B cell (primary cell): ENCODE results near the gene CHST14. TPM values are rescaled to one million over a fixed set of nuclear protein-coding genes. Genes with fewer than 3 reads are reported as not detected.

Experiments used
- ATAC-seq: fragments of 200-7000 bp; cut with Tn5 transposase; one replicate; pipeline ENCODE4 v1.10.0; 2021; ENCODE audit warnings: low read depth, mild to moderate bottlenecking, moderate number of reproducible peaks, moderate library complexity
- CTCF ChIA-PET: fragments of 350-600 bp; sonication (Branson Sonifier 250); formaldehyde crosslinking; loops from one replicate; lab custom pipeline; 2021; ENCODE audit warnings: antibody characterized with exemption, inconsistent platforms; lab: Charles Lee
- POLR2A ChIA-PET: fragments of 350-600 bp; sonication (Branson Sonifier 250); formaldehyde crosslinking; loops from one replicate; lab custom pipeline; 2021; ENCODE audit warnings: antibody characterized with exemption; lab: Charles Lee
- DNase-seq: peaks from one replicate; pipeline ENCODE4 v3.0.0; 2013
- H2AFZ ChIP-seq: 2 replicates; pipeline ENCODE4 v1.6.1; 2012; ENCODE audit warnings: mild to moderate bottlenecking, low read depth, low read length; ENCODE audit not compliant: insufficient read depth, poor library complexity, severe bottlenecking
- H3K27ac ChIP-seq, 2 donors: 1 replicate in 1 of 2; 2 replicates in 1 of 2; pipeline ENCODE4 v1.5.1; 2012 to 2013; ENCODE audit warnings: low read length in 2 of 2, mild to moderate bottlenecking in 2 of 2, moderate library complexity in 1 of 2
- H3K27me3 ChIP-seq, 4 experiments: fragments of 200-600 bp in 1 of 4; sonication (generic) in 1 of 4; replicated peaks in 1 of 4; 1 replicate in 2 of 4; 2 replicates in 2 of 4; pipeline versions ENCODE4 v1.6.1 to v1.7.0; 2013 to 2016; ENCODE audit warnings: low read length in 3 of 4, mild to moderate bottlenecking in 2 of 4, mixed read lengths in 1 of 4, moderate library complexity in 1 of 4; ENCODE audit not compliant: insufficient read depth in 4 of 4, control insufficient read depth in 3 of 4; ENCODE audit errors: control extremely low read depth in 1 of 4
- H3K36me3 ChIP-seq, 2 experiments: replicated peaks in 1 of 2; 1 replicate in 1 of 2; 2 replicates in 1 of 2; pipeline versions ENCODE4 v1.6.1 to v1.7.1; 2013; ENCODE audit warnings: low read length in 1 of 2; ENCODE audit not compliant: insufficient read depth in 2 of 2, control insufficient read depth in 1 of 2; ENCODE audit errors: control extremely low read depth in 1 of 2, extremely low read depth in 1 of 2
- H3K4me1 ChIP-seq, 2 donors: fragments of 200-600 bp in 1 of 2; sonication (generic) in 1 of 2; 1 replicate in 1 of 2; 2 replicates in 1 of 2; pipeline versions ENCODE4 v1.5.1 to v1.6.1; 2013 to 2017; ENCODE audit warnings: low read length in 2 of 2; ENCODE audit not compliant: control insufficient read depth in 2 of 2, insufficient read depth in 2 of 2
- H3K4me2 ChIP-seq: replicated peaks from 2 replicates; pipeline ENCODE3; 2012; ENCODE audit warnings: mild to moderate bottlenecking, low read depth, low read length; ENCODE audit not compliant: poor library complexity, severe bottlenecking
- H3K4me3 ChIP-seq, 5 experiments: fragments of 200-600 bp in 1 of 5; sonication (generic) in 1 of 5; 1 replicate in 3 of 5; 2 replicates in 2 of 5; pipeline versions ENCODE4 v1.5.1 to v1.7.0; 2011 to 2016; ENCODE audit warnings: low read length in 4 of 5, mild to moderate bottlenecking in 4 of 5, low read depth in 2 of 5, control low read depth in 1 of 5, moderate library complexity in 1 of 5; ENCODE audit not compliant: insufficient read depth in 1 of 5; ENCODE audit errors: control extremely low read depth in 1 of 5, extremely low read depth in 1 of 5
- H3K79me2 ChIP-seq: fragments of 200-600 bp; sonication (generic); one replicate; pipeline ENCODE4 v1.6.0; 2016; ENCODE audit warnings: low read length; ENCODE audit not compliant: control insufficient read depth, insufficient read depth
- H3K9ac ChIP-seq: fragments of 200-600 bp; sonication (generic); 2 replicates; pipeline ENCODE4 v1.6.1; 2017; ENCODE audit warnings: mild to moderate bottlenecking, low read length, moderate library complexity
- H3K9me3 ChIP-seq, 3 donors: one replicate each; pipeline versions ENCODE4 v1.6.1 to v1.7.1; 2013; ENCODE audit warnings: low read length in 2 of 3; ENCODE audit not compliant: control insufficient read depth in 2 of 3, insufficient read depth in 1 of 3; ENCODE audit errors: control extremely low read depth in 1 of 3
- H4K20me1 ChIP-seq: 2 replicates; pipeline ENCODE4 v1.6.0; 2012; ENCODE audit warnings: mild to moderate bottlenecking, low read length; ENCODE audit not compliant: insufficient read depth, control insufficient read depth, poor library complexity, severe bottlenecking
- H3K27ac Mint-ChIP-seq: one replicate; pipeline ENCODE4 v1.8.0; 2021; ENCODE audit warnings: mixed read lengths
- H3K27me3 Mint-ChIP-seq: one replicate; pipeline ENCODE4 v1.8.0; 2021; ENCODE audit warnings: mixed read lengths
- H3K4me1 Mint-ChIP-seq: one replicate; pipeline ENCODE4 v1.8.0; 2021; ENCODE audit warnings: mixed read lengths
- H3K4me3 Mint-ChIP-seq: one replicate; pipeline ENCODE4 v1.8.0; 2021; ENCODE audit warnings: mixed read lengths
- H3K9me3 Mint-ChIP-seq: one replicate; pipeline ENCODE4 v1.8.0; 2022; ENCODE audit warnings: mixed read lengths; ENCODE audit not compliant: insufficient read depth
- EZH2 ChIP-seq: IDR thresholded peaks from 2 replicates; pipeline ENCODE4 v1.6.1; 2012; ENCODE audit warnings: borderline replicate concordance, low read depth, mild to moderate bottlenecking, moderate library complexity, low read length; ENCODE audit not compliant: insufficient read depth, poor library complexity, severe bottlenecking
- WGBS: methylation state at CpG from one replicate; pipeline ENCODE4 v1.1.5; 2013; ENCODE audit warnings: missing lambda C conversion rate; ENCODE audit not compliant: insufficient coverage; 5-methylcytosine and 5-hydroxymethylcytosine counted together
- intact Hi-C: fragments of 100-400 bp; cut with micrococcal nuclease; formaldehyde crosslinking; loops from one replicate; pipeline ENCODE4 v1.10.0; 2022
- polyA plus RNA-seq: library from polyadenylated mRNA; depleted of rRNA; stranded (reverse); fragments of >200 nt; gene quantifications from 2 replicates; pipeline ENCODE4 v1.2.3, GENCODE V29; 2012
- total RNA-seq, 2 donors: library from RNA; stranded (reverse); fragments of 120-200 nt in 1 of 2; gene quantifications; 1 replicate in 1 of 2; 2 replicates in 1 of 2; pipeline versions ENCODE4 v1.2.3 to v1.2.4, GENCODE V29; 2013 to 2022
- TF ChIP-seq, protein P1 (sequence below): fragments of 200-600 bp; IDR thresholded peaks from one replicate; pipeline ENCODE4 v1.8.0; 2022; ENCODE audit warnings: antibody characterized with exemption, mild to moderate bottlenecking

The CHST14 gene
- total and polyA plus RNA-seq, 2 donors (not counting 1 experiment from before 2014, with no cell fraction given) = 5.7 to 16.7 TPM

DNA sequence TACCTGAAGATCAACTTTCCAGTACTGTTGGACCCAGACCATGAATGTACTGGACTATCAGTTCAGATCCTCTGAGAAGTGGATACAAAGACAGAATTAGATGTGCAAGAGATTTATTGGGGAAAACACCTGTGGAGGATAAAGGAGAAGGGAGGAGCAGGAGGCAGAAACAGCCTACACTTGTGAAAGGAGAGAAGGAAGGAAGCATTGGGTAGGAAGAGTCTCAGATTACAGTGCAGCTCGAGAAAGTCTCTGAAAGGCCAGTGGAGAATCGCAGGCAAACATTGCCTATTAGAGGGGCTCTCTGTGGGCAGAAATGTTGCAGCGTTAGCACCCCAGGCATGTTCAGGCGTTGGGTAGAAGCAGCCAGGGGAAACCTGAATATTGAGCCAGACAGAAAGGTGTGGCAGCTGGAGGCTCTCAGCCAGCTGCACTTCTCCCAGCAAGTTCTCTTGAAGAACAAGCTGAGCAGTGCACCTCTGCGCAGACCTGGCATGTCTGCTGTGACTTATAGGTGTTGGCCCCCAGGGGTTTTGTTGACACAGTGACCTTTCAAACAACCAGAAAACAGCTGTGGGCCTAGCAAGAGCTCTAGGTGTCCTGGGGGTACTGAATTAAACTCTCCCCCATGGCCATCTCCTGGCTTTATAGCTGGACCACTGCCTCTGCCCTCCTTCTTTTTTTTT lies 7.0 kb downstream of the CHST14 start:
- WGBS = 87% methylated on average over 5 of the region's 5 CpGs
- Histone ChIP-seq H3K4me2 (no peak overlapping the region), H3K27ac (no peak overlapping the region), H3K27me3 (peaks cover 0 to 4% (median 2%) of the 10 kb centered on the region in 4 experiments), H4K20me1 (no peaks in the 10 kb centered on the region), H3K4me1 (no peaks in the 10 kb centered on the region), H3K9ac (no peak overlapping the region), H2AFZ (no peak overlapping the region), H3K9me3 (no peaks in the 10 kb centered on the region), H3K4me3 (no peak overlapping the region), H3K79me2 (no peaks in the 10 kb centered on the region), H3K36me3 (no peaks in the 10 kb centered on the region)
- no peak for ATAC-seq
- Mint-ChIP-seq H3K4me1 (peaks cover 2% of the 10 kb centered on the region), H3K4me3 (no peak overlapping the region), H3K27me3 (peaks cover 22% of the 10 kb centered on the region), H3K27ac (no peak overlapping the region), H3K9me3 (no peaks in the 10 kb centered on the region)
- no peak for TF ChIP-seq EZH2
- TF ChIP-seq, protein P1, sequence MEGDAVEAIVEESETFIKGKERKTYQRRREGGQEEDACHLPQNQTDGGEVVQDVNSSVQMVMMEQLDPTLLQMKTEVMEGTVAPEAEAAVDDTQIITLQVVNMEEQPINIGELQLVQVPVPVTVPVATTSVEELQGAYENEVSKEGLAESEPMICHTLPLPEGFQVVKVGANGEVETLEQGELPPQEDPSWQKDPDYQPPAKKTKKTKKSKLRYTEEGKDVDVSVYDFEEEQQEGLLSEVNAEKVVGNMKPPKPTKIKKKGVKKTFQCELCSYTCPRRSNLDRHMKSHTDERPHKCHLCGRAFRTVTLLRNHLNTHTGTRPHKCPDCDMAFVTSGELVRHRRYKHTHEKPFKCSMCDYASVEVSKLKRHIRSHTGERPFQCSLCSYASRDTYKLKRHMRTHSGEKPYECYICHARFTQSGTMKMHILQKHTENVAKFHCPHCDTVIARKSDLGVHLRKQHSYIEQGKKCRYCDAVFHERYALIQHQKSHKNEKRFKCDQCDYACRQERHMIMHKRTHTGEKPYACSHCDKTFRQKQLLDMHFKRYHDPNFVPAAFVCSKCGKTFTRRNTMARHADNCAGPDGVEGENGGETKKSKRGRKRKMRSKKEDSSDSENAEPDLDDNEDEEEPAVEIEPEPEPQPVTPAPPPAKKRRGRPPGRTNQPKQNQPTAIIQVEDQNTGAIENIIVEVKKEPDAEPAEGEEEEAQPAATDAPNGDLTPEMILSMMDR = no peak
- intact Hi-C loops = no loop called here
- CTCF ChIA-PET = interaction anchor here (0.6 to 0.7 kb wide), 2 partner anchors 137 to 203 kb away, joined by 3 to 5 read pairs; partner anchors contain the start of gene CCDC9B
- POLR2A ChIA-PET = interaction anchor here (0.6 kb wide), 1 partner anchor 84 kb away, joined by 11 read pairs; no protein-coding TSS in a partner anchor
- no peak for DNase-seq

DNA sequence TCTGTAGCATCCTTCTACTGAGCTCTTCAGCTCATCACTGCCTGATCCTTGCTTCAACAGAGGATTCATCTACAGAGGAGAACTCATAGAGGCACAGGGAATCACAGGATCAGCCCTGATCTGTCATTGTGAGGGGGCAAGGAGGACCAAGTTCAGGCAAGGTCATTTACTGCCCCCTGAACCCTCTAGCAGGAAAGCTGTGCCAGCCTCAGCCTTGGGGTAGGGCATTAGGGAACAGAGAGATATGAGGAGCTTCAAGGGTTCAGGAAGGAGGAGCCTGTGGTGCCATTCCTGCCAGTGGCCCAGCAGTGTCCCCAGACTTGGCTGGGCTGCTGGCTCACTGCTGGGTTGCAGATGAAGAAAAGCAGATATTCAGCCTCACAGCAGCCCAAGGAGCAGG lies 8.2 kb downstream of the CHST14 start:
- intact Hi-C loops = no loop called here
- H3K9me3 Mint-ChIP-seq = no peaks in the 10 kb centered on the region
- Histone ChIP-seq H3K4me2 (no peak overlapping the region), H3K79me2 (no peaks in the 10 kb centered on the region), H3K27ac (no peak overlapping the region), H4K20me1 (no peaks in the 10 kb centered on the region), H2AFZ (no peak overlapping the region), H3K36me3 (no peaks in the 10 kb centered on the region), H3K27me3 (peaks cover 0 to 4% (median 2%) of the 10 kb centered on the region in 4 experiments), H3K9ac (no peak overlapping the region), H3K4me3 (no peak overlapping the region), H3K9me3 (no peaks in the 10 kb centered on the region), H3K4me1 (no peaks in the 10 kb centered on the region)
- H3K27ac Mint-ChIP-seq = no peak overlapping the region
- CTCF ChIA-PET = no interaction called here
- POLR2A ChIA-PET = interaction anchor here (0.8 kb wide), 1 partner anchor 9 kb away, joined by 3 read pairs; no protein-coding TSS in a partner anchor
- H3K27me3 Mint-ChIP-seq = peaks cover 26% of the 10 kb centered on the region
- ATAC-seq (no peak), DNase-seq (no peak)
- TF ChIP-seq, protein P1 = no peak
- no peak for TF ChIP-seq EZH2
- H3K4me1 Mint-ChIP-seq = no peaks in the 10 kb centered on the region
- H3K4me3 Mint-ChIP-seq = no peak overlapping the region
